A549 (cell line): Measurements from ENCODE around the gene AMPD3. TPM values are rescaled to one million over a fixed set of nuclear protein-coding genes. Genes with fewer than 3 reads are reported as not detected.

Experiments used
- ATAC-seq, 2 experiments: fragments of 200-7000 bp in 1 of 2; fragments of >200 bp in 1 of 2; cut with Nextera tagmentation in 1 of 2; cut with Tn5 transposase in 1 of 2; 3 replicates each; pipeline versions ENCODE4 v1.8.0 to v1.9.1; 2018 to 2020; ENCODE audit warnings: mild to moderate bottlenecking in 1 of 2, moderate library complexity in 1 of 2
- CTCF ChIA-PET: fragments of 300-600 bp; sonication (Branson Sonifier 250); formaldehyde crosslinking; extraction: SDS; loops from one replicate; lab custom pipeline; 2021; ENCODE audit warnings: antibody characterized with exemption, inconsistent platforms; lab: Yijun Ruan, JAX
- POLR2A ChIA-PET: fragments of 350-600 bp; formaldehyde crosslinking; extraction: SDS; loops from one replicate; lab custom pipeline; 2021; ENCODE audit warnings: antibody characterized with exemption, inconsistent platforms; lab: Yijun Ruan, JAX
- DNase-seq, 2 experiments: peaks; one replicate each; pipeline versions ENCODE4 v3.0.0 to v3.0.0-alpha.2; 2011 to 2016; ENCODE audit warnings: low read depth in 1 of 2, low spot score in 1 of 2
- FAIRE-seq: peaks from 2 replicates; lab custom pipeline; 2011; peaks lifted over from hg19 to GRCh38; lab: Jason Lieb, UNC
- H3K27ac ChIP-seq, 2 experiments: fragments of >200 bp; sonication (Bioruptor Twin); formaldehyde crosslinking; 3 replicates each; pipeline ENCODE4 v1.5.1; 2016 to 2017
- H3K4me1 ChIP-seq: fragments of >200 bp; sonication (Bioruptor Twin); formaldehyde crosslinking; 3 replicates; pipeline ENCODE4 v1.6.1; 2016
- H3K4me2 ChIP-seq: fragments of >200 bp; sonication (Bioruptor Twin); formaldehyde crosslinking; 3 replicates; pipeline ENCODE4 v1.6.1; 2016
- H3K4me3 ChIP-seq: fragments of >200 bp; sonication (Bioruptor Twin); formaldehyde crosslinking; 3 replicates; pipeline ENCODE4 v1.5.1; 2016
- H3K9me3 ChIP-seq: fragments of >200 bp; sonication (Bioruptor Twin); formaldehyde crosslinking; 3 replicates; pipeline ENCODE4 v1.6.1; 2016
- FOSB ChIP-seq: fragments of 250-450 bp; sonication (Bioruptor Pico); IDR thresholded peaks from 2 replicates; pipeline ENCODE4 v1.5.0; 2020; ENCODE audit warnings: mild to moderate bottlenecking, moderate library complexity
- FOSL2 ChIP-seq, 2 experiments: fragments of 450-650 bp in 1 of 2; fragments of >200 bp in 1 of 2; sonication (Bioruptor Twin) in 1 of 2; formaldehyde crosslinking; IDR thresholded peaks; 2 replicates each; pipeline versions ENCODE4 v1.5.0 to v1.6.1; 2016 to 2020; ENCODE audit warnings: mild to moderate bottlenecking in 1 of 2, moderate library complexity in 1 of 2
- HMGXB4 ChIP-seq: fragments of 250-450 bp; sonication (Bioruptor Pico); IDR thresholded peaks from 2 replicates; pipeline ENCODE4 v1.5.0; 2021; ENCODE audit warnings: mild to moderate bottlenecking, moderate library complexity, borderline replicate concordance
- HOXA7 ChIP-seq: fragments of 250-450 bp; sonication (Bioruptor Pico); IDR thresholded peaks from 2 replicates; pipeline ENCODE4 v1.5.0; 2020; ENCODE audit warnings: mild to moderate bottlenecking, moderate library complexity
- HOXB13 ChIP-seq: fragments of 250-450 bp; sonication (Bioruptor Pico); IDR thresholded peaks from 2 replicates; pipeline ENCODE4 v1.5.0; 2020; ENCODE audit warnings: low read depth, mild to moderate bottlenecking, moderate library complexity
- JUN ChIP-seq, 2 experiments: fragments of >200 bp; sonication (Bioruptor Twin); formaldehyde crosslinking; IDR thresholded peaks; 2 replicates in 1 of 2; 3 replicates in 1 of 2; pipeline ENCODE4 v1.6.1; 2016 to 2017
- MYC ChIP-seq: IDR thresholded peaks from 2 replicates; pipeline ENCODE4 v1.6.1; 2012; ENCODE audit warnings: mild to moderate bottlenecking, inconsistent platforms, low read length, improper control_type of control experiment, borderline replicate concordance
- NFE2L2 ChIP-seq: fragments of 150-350 bp; conservative IDR thresholded peaks from 2 replicates; pipeline ENCODE4 v1.6.1; 2014; ENCODE audit warnings: low read length
- PBX3 ChIP-seq: IDR thresholded peaks from 2 replicates; pipeline ENCODE4 v1.6.1; 2012
- RCOR1 ChIP-seq: fragments of 150-350 bp; IDR thresholded peaks from 2 replicates; pipeline ENCODE4 v1.6.1; 2014; ENCODE audit warnings: antibody characterized with exemption, low read length, low read depth
- SMC3 ChIP-seq: fragments of >200 bp; sonication (Bioruptor Twin); formaldehyde crosslinking; IDR thresholded peaks from 3 replicates; pipeline ENCODE4 v1.6.1; 2018; ENCODE audit warnings: inconsistent platforms
- USF2 ChIP-seq: fragments of 450-650 bp; IDR thresholded peaks from 2 replicates; pipeline ENCODE4 v1.6.1; 2014; ENCODE audit warnings: antibody characterized with exemption
- ZC3H11A ChIP-seq: fragments of 450-650 bp; IDR thresholded peaks from 2 replicates; pipeline ENCODE4 v1.6.1; 2014; ENCODE audit warnings: antibody characterized with exemption, mild to moderate bottlenecking
- ZNF302 ChIP-seq: fragments of 250-450 bp; sonication (Bioruptor Pico); IDR thresholded peaks from 2 replicates; pipeline ENCODE4 v1.9.0; 2021; ENCODE audit warnings: inconsistent platforms, mild to moderate bottlenecking, moderate library complexity
- ZSCAN20 ChIP-seq: fragments of 250-450 bp; sonication (Bioruptor Pico); IDR thresholded peaks from 2 replicates; pipeline ENCODE4 v1.8.0; 2022; ENCODE audit warnings: mild to moderate bottlenecking, moderate library complexity
- WGBS: methylation state at CpG from one replicate; pipeline ENCODE4 v1.1.6; 2017; ENCODE audit errors: missing lambda C conversion rate; 5-methylcytosine and 5-hydroxymethylcytosine counted together
- polyA plus RNA-seq, 4 experiments: library from polyadenylated mRNA; depleted of rRNA in 3 of 4; stranded (reverse); fragments of >200 nt; fragmentation: RNase III in 1 of 4; extraction: RNeasy Plus Mini Kit Qiagen cat#74134 plus additional on column Dnase treatment in 1 of 4; gene quantifications; 2 replicates in 3 of 4; 3 replicates in 1 of 4; pipeline ENCODE4 v1.2.3, GENCODE V29; 2011 to 2017
- TF ChIP-seq, protein P1 (sequence below): fragments of >200 bp; sonication (Bioruptor Twin); formaldehyde crosslinking; IDR thresholded peaks from 3 replicates; pipeline ENCODE4 v1.6.1; 2016
- TF ChIP-seq, protein P2 (sequence below): fragments of 250-450 bp; sonication (Bioruptor Pico); IDR thresholded peaks from 2 replicates; pipeline ENCODE4 v1.5.0; 2020; ENCODE audit warnings: low read depth, mild to moderate bottlenecking, moderate library complexity

The AMPD3 gene
- polyA plus RNA-seq, 2 of the 4 experiments (the other 2 are of a cell fraction) = 3.1 to 4.7 TPM

DNA sequence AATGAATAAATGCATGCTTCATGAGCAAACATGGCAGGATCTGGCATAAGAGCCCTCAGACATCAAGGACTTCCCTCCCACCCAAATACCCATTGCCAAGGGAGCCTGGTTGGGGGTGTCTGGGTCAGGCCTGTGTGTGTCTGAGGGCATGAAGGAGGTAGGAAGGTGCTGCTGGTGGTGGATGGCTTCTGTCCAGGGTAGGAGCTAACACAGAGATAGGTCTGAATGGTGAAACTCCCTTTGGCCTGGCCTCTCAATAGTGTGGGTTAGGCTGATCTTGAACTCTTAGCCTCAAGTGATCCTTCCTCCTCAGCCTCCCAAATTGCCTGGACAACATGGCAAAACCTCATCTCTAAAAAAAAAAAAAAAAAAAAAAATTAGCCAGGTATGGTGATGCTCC is 2.8 kb downstream of the AMPD3 start:
- ATAC-seq = no peak
- Histone ChIP-seq H3K4me3 (no peak overlapping the region), H3K4me2 (no peak overlapping the region), H3K4me1 (peaks cover 25% of the 10 kb centered on the region), H3K9me3 (no peaks in the 10 kb centered on the region), H3K27ac (no peak overlapping the region)
- POLR2A ChIA-PET = no interaction called here
- FAIRE-seq = no peak
- TF ChIP-seq, protein P1, sequence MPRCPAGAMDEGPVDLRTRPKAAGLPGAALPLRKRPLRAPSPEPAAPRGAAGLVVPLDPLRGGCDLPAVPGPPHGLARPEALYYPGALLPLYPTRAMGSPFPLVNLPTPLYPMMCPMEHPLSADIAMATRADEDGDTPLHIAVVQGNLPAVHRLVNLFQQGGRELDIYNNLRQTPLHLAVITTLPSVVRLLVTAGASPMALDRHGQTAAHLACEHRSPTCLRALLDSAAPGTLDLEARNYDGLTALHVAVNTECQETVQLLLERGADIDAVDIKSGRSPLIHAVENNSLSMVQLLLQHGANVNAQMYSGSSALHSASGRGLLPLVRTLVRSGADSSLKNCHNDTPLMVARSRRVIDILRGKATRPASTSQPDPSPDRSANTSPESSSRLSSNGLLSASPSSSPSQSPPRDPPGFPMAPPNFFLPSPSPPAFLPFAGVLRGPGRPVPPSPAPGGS = no peak
- no peak for TF ChIP-seq NFE2L2
- CTCF ChIA-PET = interaction anchor here (0.7 to 2.1 kb wide), 3 partner anchors 19 to 57 kb away, joined by 3 to 6 read pairs (median 5); no protein-coding TSS in a partner anchor
- no peak for DNase-seq

DNA sequence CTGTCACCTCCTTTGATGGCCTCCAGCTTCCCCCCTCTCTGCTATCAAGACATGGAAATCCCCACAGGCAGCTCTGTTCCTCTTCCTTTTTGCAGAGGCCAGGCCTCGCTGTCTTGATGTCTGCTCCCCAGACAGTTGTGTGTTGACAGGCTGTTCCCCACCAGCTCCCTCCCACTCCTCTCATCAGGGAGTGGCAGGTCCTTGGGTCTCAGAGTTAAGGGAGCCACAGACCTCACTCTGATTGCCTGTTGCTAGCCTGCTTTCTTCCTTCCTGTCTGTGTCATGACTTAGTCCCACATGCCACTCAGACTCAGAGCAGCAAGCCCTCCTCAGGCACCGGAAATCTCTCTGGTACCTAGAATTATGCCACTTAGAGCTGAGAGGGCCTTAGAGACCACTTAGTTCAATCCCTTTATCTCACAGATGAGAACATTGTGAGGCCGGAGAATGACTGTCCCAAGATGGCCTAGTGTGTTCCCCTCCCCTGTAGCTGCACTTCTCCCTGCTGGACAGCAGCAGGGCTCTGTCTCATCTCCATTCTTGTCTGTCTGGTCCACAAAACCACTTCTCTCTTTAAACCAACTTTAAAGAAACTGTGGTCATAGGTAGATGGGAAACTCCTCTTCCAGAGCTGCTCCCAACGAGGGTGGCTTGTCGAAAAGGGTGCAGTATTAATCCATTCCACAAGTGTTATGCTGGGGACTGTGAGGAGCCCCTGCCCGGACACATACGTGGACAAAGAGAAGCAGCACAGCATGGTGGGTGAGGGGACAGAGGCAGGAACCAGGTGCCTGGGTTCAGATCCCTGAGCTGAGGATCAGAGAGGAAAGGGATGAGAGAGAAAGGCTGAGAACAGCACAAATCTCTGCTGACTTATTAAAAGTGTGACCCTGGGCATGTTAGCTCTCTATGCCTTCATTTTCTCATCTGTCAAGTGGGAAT is 4.2 kb downstream of the AMPD3 start:
- DNase-seq (no peak), ATAC-seq (no peak), FAIRE-seq (no peak)
- no peak for TF ChIP-seq FOSB (CRISPR knock-in tag)
- TF ChIP-seq HMGXB4 = no peak
- H3K27ac ChIP-seq = no peak overlapping the region
- H3K4me3 ChIP-seq = no peak overlapping the region
- no peak overlapping the region for H3K4me2 ChIP-seq
- POLR2A ChIA-PET = no interaction called here
- CTCF ChIA-PET = interaction anchor here (1.0 to 3.4 kb wide), 2 partner anchors 20 to 53 kb away, joined by 4 to 20 read pairs; no protein-coding TSS in a partner anchor
- WGBS = 95% methylated on average over 7 of the region's 7 CpGs
- no peaks in the 10 kb centered on the region for H3K9me3 ChIP-seq
- peaks cover 24% of the 10 kb centered on the region for H3K4me1 ChIP-seq

DNA sequence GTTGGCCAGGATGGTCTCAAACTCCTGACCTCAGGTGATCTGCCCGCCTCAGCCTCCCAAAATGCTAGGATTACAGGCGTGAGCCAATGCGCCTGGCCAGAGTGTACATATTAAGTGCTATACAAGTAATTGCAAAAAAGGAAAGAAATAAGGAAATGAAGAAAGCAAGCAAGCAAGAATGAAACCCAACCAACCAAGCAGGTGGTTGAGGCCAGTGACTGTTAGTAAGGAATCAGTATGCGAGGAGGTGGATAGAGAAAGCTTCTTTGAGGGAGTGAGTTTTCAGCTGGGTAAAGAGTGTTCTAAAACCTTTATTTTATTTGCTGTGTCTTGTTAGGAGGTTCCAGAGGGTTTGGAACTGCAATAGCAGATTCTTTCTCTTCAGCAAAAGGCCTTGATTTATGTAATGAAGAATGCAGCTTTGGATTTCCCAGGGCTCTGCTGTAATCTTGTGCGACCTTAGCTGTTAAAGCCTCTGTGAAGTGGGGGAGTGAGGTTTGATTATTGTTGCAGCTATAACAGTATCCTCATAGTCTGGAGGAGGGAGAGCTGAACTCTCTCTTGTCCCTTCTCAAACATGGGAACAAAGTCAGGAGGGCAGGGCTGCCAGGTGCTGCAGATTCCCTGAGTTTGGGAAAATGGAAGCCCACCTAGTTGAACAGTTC is 5.7 kb downstream of the AMPD3 start:
- ChIA-PET CTCF (interaction anchor here (0.6 to 3.4 kb wide), 4 partner anchors 9 to 278 kb away, joined by 3 to 20 read pairs (median 3); partner anchors contain the start of gene RNF141), POLR2A (no interaction called here)
- DNase-seq (no peak), ATAC-seq (no peak), FAIRE-seq (no peak)
- H3K4me1 ChIP-seq = peaks cover 11% of the 10 kb centered on the region
- WGBS = 89% methylated on average over 5 of the region's 5 CpGs
- no peak overlapping the region for H3K27ac ChIP-seq
- TF ChIP-seq RCOR1 = no peak
- no peak for TF ChIP-seq ZC3H11A
- H3K9me3 ChIP-seq = no peaks in the 10 kb centered on the region
- H3K4me2 ChIP-seq = no peak overlapping the region
- no peak overlapping the region for H3K4me3 ChIP-seq

DNA sequence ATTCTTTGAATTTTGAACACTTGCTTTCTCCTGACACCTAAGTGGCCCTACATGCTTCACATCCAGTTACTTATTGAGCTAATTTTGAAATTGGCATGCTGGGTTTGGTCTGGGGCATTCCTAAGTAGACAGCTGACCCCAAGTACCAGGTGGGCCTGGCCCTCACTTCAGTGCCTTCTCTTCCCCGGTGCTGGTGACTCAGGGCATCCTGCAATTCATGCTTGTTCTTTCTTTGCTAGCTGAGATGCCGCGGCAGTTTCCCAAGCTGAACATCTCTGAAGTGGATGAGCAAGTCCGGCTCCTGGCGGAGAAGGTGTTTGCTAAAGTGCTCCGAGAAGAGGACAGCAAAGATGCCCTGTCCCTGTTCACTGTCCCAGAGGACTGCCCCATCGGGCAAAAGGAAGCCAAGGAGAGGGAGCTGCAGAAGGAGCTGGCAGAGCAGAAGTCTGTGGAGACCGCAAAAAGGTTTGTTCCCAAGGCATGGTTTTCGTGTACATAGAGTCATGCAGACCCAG is 6.3 kb downstream of the AMPD3 start:
- no peak for FAIRE-seq
- H3K4me3 ChIP-seq = no peak overlapping the region
- no peak for ATAC-seq
- H3K27ac ChIP-seq = no peak overlapping the region
- DNase-seq = no peak
- H3K9me3 ChIP-seq = no peaks in the 10 kb centered on the region
- peaks cover 5% of the 10 kb centered on the region for H3K4me1 ChIP-seq
- POLR2A ChIA-PET = no interaction called here
- CTCF ChIA-PET = interaction anchor here (0.6 to 3.4 kb wide), 5 partner anchors 10 to 277 kb away, joined by 3 to 20 read pairs (median 3); partner anchors contain the start of gene RNF141
- no peak for TF ChIP-seq HOXA7 (CRISPR knock-in tag)
- no peak for TF ChIP-seq SMC3
- no peak for TF ChIP-seq ZNF302 (CRISPR knock-in tag)
- no peak for TF ChIP-seq RCOR1
- TF ChIP-seq ZSCAN20 (CRISPR knock-in tag) = no peak
- TF ChIP-seq, protein P2, sequence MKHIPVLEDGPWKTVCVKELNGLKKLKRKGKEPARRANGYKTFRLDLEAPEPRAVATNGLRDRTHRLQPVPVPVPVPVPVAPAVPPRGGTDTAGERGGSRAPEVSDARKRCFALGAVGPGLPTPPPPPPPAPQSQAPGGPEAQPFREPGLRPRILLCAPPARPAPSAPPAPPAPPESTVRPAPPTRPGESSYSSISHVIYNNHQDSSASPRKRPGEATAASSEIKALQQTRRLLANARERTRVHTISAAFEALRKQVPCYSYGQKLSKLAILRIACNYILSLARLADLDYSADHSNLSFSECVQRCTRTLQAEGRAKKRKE = no peak
- no peak for TF ChIP-seq FOSL2 (IDR thresholded peaks at IDR 0.05)
- TF ChIP-seq FOSL2 (CRISPR knock-in tag; IDR thresholded peaks at IDR 0.05) = no peak
- no peak for TF ChIP-seq JUN (IDR thresholded peaks at IDR 0.05)
- no peak for TF ChIP-seq HOXB13 (CRISPR knock-in tag)
- no peak for TF ChIP-seq USF2
- TF ChIP-seq MYC = no peak
- TF ChIP-seq PBX3 = no peak
- TF ChIP-seq, all 56 proteins: peak for 0
- 86% methylated on average over 9 of the region's 9 CpGs for WGBS
- no peak overlapping the region for H3K4me2 ChIP-seq
